Measurements from ENCODE around the gene ART1. TPM values are rescaled to one million over a fixed set of nuclear protein-coding genes. Genes with fewer than 3 reads are reported as not detected.

The ART1 gene
- total RNA-seq, 1 donor from 2014 or later = not detected

DNA sequence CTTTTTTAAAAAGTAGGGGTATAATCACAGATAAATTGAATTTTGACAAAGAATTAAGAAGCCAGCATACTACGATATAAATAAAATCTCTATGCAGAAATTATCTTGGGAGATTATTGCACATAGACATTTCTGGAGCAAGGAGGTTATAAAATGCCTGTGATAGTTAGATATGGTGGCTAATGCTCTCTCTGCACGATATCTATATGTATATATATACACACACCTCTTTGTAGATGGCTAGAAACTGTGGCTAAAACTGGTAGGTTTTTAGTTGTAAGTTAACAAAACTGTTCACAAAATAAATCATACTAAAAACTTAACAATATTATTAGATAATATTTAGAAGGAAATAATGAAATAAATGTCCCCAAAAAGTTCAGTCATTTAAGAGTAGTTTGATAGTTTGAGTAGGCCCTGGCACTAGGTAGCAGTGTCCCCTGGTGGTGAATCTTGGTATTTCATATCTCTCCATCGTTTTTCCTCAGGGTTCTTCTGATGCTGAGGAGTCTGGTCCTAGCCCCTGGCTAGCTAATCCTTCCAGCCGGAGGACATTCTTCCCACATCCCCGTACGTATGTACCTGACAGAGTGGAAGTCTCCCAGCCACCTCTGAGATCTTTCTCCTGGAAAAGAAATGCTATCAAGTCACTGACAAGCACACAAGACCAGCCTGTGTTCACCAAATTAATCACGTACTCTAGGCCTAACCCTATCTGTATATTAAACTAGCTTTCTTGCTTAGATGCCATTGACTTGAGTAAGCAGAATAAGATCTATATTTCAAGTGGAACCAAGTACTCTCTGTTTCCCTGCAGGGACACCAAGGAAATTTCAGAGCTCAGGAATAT is 35.3 kb upstream of the ART1 start:
- H3K27ac Mint-ChIP-seq (ENCODE audit: unreplicated experiment) = no peak overlapping the region
- H3K27me3 Mint-ChIP-seq (ENCODE audit: low read depth) = no peaks in the 10 kb centered on the region
- DNase-seq (ENCODE audit: low read depth, low spot score) = peak; percentile 59
- H3K9me3 Mint-ChIP-seq = peaks cover 4% of the 10 kb centered on the region
- TF ChIP-seq, protein P1, sequence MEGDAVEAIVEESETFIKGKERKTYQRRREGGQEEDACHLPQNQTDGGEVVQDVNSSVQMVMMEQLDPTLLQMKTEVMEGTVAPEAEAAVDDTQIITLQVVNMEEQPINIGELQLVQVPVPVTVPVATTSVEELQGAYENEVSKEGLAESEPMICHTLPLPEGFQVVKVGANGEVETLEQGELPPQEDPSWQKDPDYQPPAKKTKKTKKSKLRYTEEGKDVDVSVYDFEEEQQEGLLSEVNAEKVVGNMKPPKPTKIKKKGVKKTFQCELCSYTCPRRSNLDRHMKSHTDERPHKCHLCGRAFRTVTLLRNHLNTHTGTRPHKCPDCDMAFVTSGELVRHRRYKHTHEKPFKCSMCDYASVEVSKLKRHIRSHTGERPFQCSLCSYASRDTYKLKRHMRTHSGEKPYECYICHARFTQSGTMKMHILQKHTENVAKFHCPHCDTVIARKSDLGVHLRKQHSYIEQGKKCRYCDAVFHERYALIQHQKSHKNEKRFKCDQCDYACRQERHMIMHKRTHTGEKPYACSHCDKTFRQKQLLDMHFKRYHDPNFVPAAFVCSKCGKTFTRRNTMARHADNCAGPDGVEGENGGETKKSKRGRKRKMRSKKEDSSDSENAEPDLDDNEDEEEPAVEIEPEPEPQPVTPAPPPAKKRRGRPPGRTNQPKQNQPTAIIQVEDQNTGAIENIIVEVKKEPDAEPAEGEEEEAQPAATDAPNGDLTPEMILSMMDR (conservative IDR thresholded peaks at IDR 0.05) = peak; percentile 94
- H3K4me1 Mint-ChIP-seq = no peaks in the 10 kb centered on the region
- no peak overlapping the region for H3K4me3 Mint-ChIP-seq
- H3K36me3 Mint-ChIP-seq (ENCODE audit: low read depth) = no peaks in the 10 kb centered on the region

DNA sequence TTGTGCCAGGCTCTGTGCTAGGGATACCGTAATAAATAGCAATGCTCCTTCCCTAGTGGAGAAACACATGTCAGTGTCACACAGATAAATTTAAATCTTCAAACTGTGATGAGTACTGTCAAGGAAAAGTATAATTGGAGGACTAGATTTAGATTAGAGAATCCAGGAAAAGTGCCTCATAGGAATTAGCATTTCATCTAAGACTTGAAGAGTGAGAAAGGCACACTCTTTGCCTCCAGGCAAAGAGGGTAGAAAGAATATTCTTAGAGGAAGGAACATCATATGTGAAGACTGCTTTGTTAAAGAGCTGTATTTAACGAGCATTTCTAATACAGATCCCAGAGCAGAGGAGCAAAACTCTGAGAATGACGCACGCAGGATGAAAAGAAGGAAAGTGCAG is 34.1 kb upstream of the ART1 start:
- TF ChIP-seq, protein P1 (conservative IDR thresholded peaks at IDR 0.05) = no peak
- Mint-ChIP-seq H3K36me3 (ENCODE audit: low read depth) (no peaks in the 10 kb centered on the region), H3K27me3 (ENCODE audit: low read depth) (no peaks in the 10 kb centered on the region), H3K27ac (ENCODE audit: unreplicated experiment) (no peak overlapping the region), H3K4me3 (no peak overlapping the region), H3K9me3 (peaks cover 4% of the 10 kb centered on the region), H3K4me1 (no peaks in the 10 kb centered on the region)
- no peak for DNase-seq (ENCODE audit: low read depth, low spot score)

DNA sequence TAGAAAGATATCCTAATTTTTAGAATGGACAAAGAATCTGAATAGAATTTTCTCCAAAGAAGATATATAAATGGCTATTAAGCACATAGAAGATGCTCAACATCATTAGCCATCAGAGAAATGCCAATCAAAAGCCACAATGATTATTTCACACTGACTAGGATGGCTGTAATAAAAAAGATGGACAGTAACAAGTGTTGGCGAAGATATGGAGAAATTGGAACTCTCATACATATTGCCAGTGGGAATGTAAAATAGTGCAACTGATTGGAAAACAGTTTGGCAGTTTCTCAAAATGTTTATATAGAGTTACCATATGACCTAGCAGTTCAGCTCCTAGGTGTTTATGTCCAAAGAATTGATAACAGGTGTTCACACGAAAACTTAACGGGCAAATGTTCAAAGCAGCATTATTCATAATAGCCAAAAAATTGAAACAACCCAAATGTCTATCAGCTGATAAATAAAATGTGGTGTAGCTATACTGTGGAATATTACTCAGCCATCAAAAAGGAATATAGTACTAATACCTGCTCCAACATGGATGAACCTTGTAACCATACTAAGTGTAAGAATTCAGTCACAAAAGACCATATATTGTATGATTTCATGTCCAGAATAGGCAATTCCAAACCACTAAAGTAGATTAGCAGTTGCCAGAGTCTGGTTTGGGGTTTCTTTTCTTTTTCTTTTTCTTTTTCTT is 32.8 kb upstream of the ART1 start:
- Mint-ChIP-seq H3K9me3 (peaks cover 4% of the 10 kb centered on the region), H3K27me3 (ENCODE audit: low read depth) (no peaks in the 10 kb centered on the region), H3K4me3 (no peak overlapping the region), H3K4me1 (no peaks in the 10 kb centered on the region), H3K27ac (ENCODE audit: unreplicated experiment) (no peak overlapping the region), H3K36me3 (ENCODE audit: low read depth) (no peaks in the 10 kb centered on the region)
- TF ChIP-seq, protein P1 (conservative IDR thresholded peaks at IDR 0.05) = no peak
- no peak for DNase-seq (ENCODE audit: low read depth, low spot score)

DNA sequence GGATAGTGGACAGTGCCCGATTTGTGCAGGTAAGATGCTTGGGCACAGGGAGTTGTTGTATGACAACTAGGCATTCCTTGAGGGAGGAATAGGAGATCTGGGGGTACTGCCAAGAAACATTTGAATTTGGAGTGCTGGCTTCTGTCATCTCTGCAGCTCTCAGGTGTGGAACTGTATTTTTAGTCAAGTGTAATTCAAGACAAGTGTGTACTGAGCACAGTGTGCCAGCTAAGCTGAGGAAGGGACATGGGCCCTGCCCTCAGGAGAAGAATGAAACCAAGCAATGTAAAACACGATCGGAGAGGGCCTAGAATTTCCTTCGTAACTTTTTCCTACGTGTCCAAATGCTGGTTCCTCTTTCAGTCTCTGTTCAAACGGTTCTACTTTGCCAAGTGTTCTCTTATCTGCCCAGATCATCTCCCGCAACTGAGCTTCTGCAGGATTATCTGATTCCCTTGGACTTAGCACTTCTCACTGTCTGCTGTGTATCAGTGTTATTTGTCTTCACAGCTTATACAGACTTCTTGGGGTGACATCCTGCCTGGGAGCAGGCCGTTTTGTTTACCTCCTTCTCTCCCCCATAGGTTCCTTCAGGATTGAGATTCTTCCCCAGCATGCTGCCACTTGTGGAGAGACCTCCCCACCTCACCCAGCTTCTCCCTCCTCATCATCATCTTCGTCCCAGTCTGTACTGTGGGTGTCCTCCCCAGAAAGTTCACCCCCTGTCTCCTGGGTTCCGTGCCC is 30.8 kb upstream of the ART1 start:
- H3K9me3 Mint-ChIP-seq = peaks cover 4% of the 10 kb centered on the region
- H3K27ac Mint-ChIP-seq (ENCODE audit: unreplicated experiment) = peak overlapping the region; percentile 20
- no peak for DNase-seq (ENCODE audit: low read depth, low spot score)
- TF ChIP-seq, protein P1 (conservative IDR thresholded peaks at IDR 0.05) = no peak
- H3K36me3 Mint-ChIP-seq (ENCODE audit: low read depth) = no peaks in the 10 kb centered on the region
- H3K27me3 Mint-ChIP-seq (ENCODE audit: low read depth) = no peaks in the 10 kb centered on the region
- no peaks in the 10 kb centered on the region for H3K4me1 Mint-ChIP-seq
- H3K4me3 Mint-ChIP-seq = no peak overlapping the region

DNA sequence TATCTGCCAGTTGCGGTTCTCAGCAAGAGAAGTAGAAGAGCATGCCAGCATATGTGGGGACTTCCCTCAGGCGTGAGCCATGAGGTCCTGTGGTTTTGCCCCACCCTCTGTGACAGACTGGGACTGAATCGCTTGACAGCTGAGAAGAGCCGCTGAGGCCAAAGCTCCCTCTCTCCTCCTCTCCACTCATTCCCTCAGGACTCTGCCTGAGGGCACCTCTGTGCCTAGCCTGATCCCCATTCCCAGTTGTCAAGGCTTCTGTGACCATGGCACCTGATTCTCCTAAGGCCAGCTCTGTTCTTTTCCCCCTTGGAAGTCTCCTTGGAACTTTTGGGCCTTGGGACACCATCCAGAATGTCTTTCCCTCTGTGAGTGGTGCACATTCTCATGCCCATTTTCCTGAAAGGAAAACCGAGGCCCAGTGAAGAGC is 30.2 kb upstream of the ART1 start:
- TF ChIP-seq, protein P1 (conservative IDR thresholded peaks at IDR 0.05) = no peak
- H3K4me1 Mint-ChIP-seq = no peaks in the 10 kb centered on the region
- H3K4me3 Mint-ChIP-seq = no peak overlapping the region
- DNase-seq (ENCODE audit: low read depth, low spot score) = no peak
- peaks cover 4% of the 10 kb centered on the region for H3K9me3 Mint-ChIP-seq
- no peaks in the 10 kb centered on the region for H3K36me3 Mint-ChIP-seq (ENCODE audit: low read depth)
- peak overlapping the region; percentile 20 for H3K27ac Mint-ChIP-seq (ENCODE audit: unreplicated experiment)
- H3K27me3 Mint-ChIP-seq (ENCODE audit: low read depth) = no peaks in the 10 kb centered on the region
